ENCODE data around the gene SETD1A. TPM values are rescaled to one million over a fixed set of nuclear protein-coding genes. Genes with fewer than 3 reads are reported as not detected.

Gene SETD1A
- total and polyA plus RNA-seq, 2 donors (not counting 1 experiment from before 2014, with no cell fraction given): 1.4 to 3.5 TPM

DNA sequence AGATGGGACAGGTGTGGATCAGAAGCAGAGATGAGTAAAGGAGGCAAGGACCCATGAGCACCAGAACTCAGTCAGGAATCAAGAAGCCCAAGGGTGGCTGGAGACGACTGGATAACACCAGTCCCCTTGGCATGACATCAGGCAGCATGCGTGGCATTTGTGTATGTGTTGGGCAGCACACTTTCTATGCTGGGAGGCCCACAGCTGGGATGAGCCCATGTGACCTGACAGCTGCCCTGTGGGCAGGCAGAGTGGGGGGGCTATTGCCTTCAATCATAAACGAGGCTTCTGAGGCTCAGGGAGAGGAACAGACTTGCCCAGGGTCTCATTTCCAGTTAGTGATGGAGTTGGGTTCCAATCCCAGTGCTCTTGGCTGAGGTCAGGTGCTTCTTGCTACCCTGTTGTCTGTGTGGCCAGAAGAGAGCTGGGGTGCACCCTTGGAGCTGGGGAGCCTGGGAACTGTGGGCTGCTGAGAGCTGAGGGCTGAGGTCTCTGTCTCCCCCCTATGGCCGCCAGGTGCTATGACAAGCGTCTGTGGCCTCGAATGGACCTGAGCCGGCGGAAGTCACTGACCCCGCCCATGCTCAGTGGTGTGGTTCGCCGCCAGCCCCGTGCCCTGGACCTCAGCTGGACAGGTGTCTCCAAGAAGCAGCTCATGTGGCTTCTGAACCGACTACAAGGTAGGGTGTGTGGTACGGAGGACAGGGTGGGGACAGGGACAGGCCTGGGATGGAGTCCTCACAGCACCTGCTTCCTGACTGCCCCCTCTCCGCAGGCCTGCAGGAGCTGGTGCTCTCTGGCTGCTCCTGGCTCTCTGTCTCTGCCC lies 15.7 kb upstream of the SETD1A start:
- no peak for TF ChIP-seq EZH2 (IDR thresholded peaks at IDR 0.05; ENCODE audit: low read length, missing control alignments)
- TF ChIP-seq, protein P1, sequence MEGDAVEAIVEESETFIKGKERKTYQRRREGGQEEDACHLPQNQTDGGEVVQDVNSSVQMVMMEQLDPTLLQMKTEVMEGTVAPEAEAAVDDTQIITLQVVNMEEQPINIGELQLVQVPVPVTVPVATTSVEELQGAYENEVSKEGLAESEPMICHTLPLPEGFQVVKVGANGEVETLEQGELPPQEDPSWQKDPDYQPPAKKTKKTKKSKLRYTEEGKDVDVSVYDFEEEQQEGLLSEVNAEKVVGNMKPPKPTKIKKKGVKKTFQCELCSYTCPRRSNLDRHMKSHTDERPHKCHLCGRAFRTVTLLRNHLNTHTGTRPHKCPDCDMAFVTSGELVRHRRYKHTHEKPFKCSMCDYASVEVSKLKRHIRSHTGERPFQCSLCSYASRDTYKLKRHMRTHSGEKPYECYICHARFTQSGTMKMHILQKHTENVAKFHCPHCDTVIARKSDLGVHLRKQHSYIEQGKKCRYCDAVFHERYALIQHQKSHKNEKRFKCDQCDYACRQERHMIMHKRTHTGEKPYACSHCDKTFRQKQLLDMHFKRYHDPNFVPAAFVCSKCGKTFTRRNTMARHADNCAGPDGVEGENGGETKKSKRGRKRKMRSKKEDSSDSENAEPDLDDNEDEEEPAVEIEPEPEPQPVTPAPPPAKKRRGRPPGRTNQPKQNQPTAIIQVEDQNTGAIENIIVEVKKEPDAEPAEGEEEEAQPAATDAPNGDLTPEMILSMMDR (conservative IDR thresholded peaks at IDR 0.05 in 1 of 2, IDR thresholded peaks at IDR 0.05 in 1 of 2; ENCODE audit: low read depth in 1 of 2, low read length in 2 of 2): peak; percentile 77 to 88
- H3K27me3 ChIP-seq (ENCODE audit: control insufficient read depth, insufficient read depth, low read length): no peaks in the 10 kb centered on the region
- peaks cover 4% of the 10 kb centered on the region for H3K4me1 ChIP-seq (ENCODE audit: control insufficient read depth, extremely low read depth, insufficient read depth, low read length)
- no peaks in the 10 kb centered on the region for H3K9me3 ChIP-seq (ENCODE audit: control insufficient read depth, insufficient read depth, low read depth, low read length)
- H3K4me2 ChIP-seq (ENCODE audit: extremely low read depth, insufficient read depth, low read length): no peak overlapping the region
- no peak overlapping the region for H3K9ac ChIP-seq (ENCODE audit: insufficient read depth, low read length)
- H3K4me3 ChIP-seq (replicated peaks in 1 of 4; ENCODE audit: control extremely low read depth in 1 of 4, insufficient read depth in 1 of 4, low read depth in 3 of 4, low read length in 4 of 4): no peak overlapping the region
- H4K20me1 ChIP-seq (ENCODE audit: control insufficient read depth, extremely low read depth, insufficient read depth, low read length): no peaks in the 10 kb centered on the region
- no peak overlapping the region for H2AFZ ChIP-seq (ENCODE audit: low read length)
- peak; percentile 50 to 56 for DNase-seq (ENCODE audit: low read depth in 2 of 2)
- peak overlapping the region; percentile 1 for H3K27ac ChIP-seq (ENCODE audit: insufficient read depth, low read length)
- H3K79me2 ChIP-seq (ENCODE audit: control insufficient read depth, insufficient read depth, low read length): no peaks in the 10 kb centered on the region
- peaks cover 19% of the 10 kb centered on the region for H3K36me3 ChIP-seq (ENCODE audit: control insufficient read depth, insufficient read depth, low read length)

GRCh38 chr16:30942426-30942806 lies 15.1 kb upstream of the SETD1A start:
- Histone ChIP-seq H2AFZ (ENCODE audit: low read length) (no peak overlapping the region), H3K4me1 (ENCODE audit: control insufficient read depth, extremely low read depth, insufficient read depth, low read length) (peaks cover 4% of the 10 kb centered on the region), H3K4me2 (ENCODE audit: extremely low read depth, insufficient read depth, low read length) (no peak overlapping the region), H3K27me3 (ENCODE audit: control insufficient read depth, insufficient read depth, low read length) (no peaks in the 10 kb centered on the region), H3K27ac (ENCODE audit: insufficient read depth, low read length) (no peak overlapping the region), H3K79me2 (ENCODE audit: control insufficient read depth, insufficient read depth, low read length) (no peaks in the 10 kb centered on the region), H3K9me3 (ENCODE audit: control insufficient read depth, insufficient read depth, low read depth, low read length) (no peaks in the 10 kb centered on the region), H4K20me1 (ENCODE audit: control insufficient read depth, extremely low read depth, insufficient read depth, low read length) (no peaks in the 10 kb centered on the region), H3K36me3 (ENCODE audit: control insufficient read depth, insufficient read depth, low read length) (peaks cover 18% of the 10 kb centered on the region), H3K4me3 (replicated peaks in 1 of 4; ENCODE audit: control extremely low read depth in 1 of 4, insufficient read depth in 1 of 4, low read depth in 3 of 4, low read length in 4 of 4) (no peak overlapping the region), H3K9ac (ENCODE audit: insufficient read depth, low read length) (no peak overlapping the region)
- no peak for TF ChIP-seq EZH2 (IDR thresholded peaks at IDR 0.05; ENCODE audit: low read length, missing control alignments)
- TF ChIP-seq, protein P1 (conservative IDR thresholded peaks at IDR 0.05 in 1 of 2, IDR thresholded peaks at IDR 0.05 in 1 of 2; ENCODE audit: low read depth in 1 of 2, low read length in 2 of 2): no peak
- no peak for DNase-seq (ENCODE audit: low read depth in 2 of 2)

- Histone ChIP-seq H4K20me1 (ENCODE audit: control insufficient read depth, extremely low read depth, insufficient read depth, low read length) (no peaks in the 10 kb centered on the region), H3K27me3 (ENCODE audit: control insufficient read depth, insufficient read depth, low read length) (no peaks in the 10 kb centered on the region), H2AFZ (ENCODE audit: low read length) (no peak overlapping the region), H3K9ac (ENCODE audit: insufficient read depth, low read length) (no peak overlapping the region), H3K79me2 (ENCODE audit: control insufficient read depth, insufficient read depth, low read length) (no peaks in the 10 kb centered on the region), H3K4me2 (ENCODE audit: extremely low read depth, insufficient read depth, low read length) (no peak overlapping the region), H3K27ac (ENCODE audit: insufficient read depth, low read length) (no peak overlapping the region), H3K9me3 (ENCODE audit: control insufficient read depth, insufficient read depth, low read depth, low read length) (no peaks in the 10 kb centered on the region), H3K4me1 (ENCODE audit: control insufficient read depth, extremely low read depth, insufficient read depth, low read length) (peaks cover 3% of the 10 kb centered on the region), H3K36me3 (ENCODE audit: control insufficient read depth, insufficient read depth, low read length) (peaks cover 18% of the 10 kb centered on the region), H3K4me3 (replicated peaks in 1 of 4; ENCODE audit: control extremely low read depth in 1 of 4, insufficient read depth in 1 of 4, low read depth in 3 of 4, low read length in 4 of 4) (no peak overlapping the region)
- no peak for DNase-seq (ENCODE audit: low read depth in 2 of 2)
- TF ChIP-seq, protein P1 (conservative IDR thresholded peaks at IDR 0.05 in 1 of 2, IDR thresholded peaks at IDR 0.05 in 1 of 2; ENCODE audit: low read depth in 1 of 2, low read length in 2 of 2): no peak
- no peak for TF ChIP-seq EZH2 (IDR thresholded peaks at IDR 0.05; ENCODE audit: low read length, missing control alignments)
Measured at GRCh38 chr16:30944352-30944751, 13.2 kb upstream of the SETD1A start.
